GM10847 (cell line): Measurements from ENCODE around the gene MINDY4.

Experiments
- POLR2A ChIP-seq: IDR thresholded peaks from 2 replicates; pipeline ENCODE4 v1.6.1; 2011; ENCODE audit not compliant: insufficient read length; ENCODE audit errors: extremely low read depth

MINDY4 gene

GRCh38 chr7:30754315-30754877 lies 16.8 kb upstream of the MINDY4 start:
- TF ChIP-seq POLR2A: no peak

DNA sequence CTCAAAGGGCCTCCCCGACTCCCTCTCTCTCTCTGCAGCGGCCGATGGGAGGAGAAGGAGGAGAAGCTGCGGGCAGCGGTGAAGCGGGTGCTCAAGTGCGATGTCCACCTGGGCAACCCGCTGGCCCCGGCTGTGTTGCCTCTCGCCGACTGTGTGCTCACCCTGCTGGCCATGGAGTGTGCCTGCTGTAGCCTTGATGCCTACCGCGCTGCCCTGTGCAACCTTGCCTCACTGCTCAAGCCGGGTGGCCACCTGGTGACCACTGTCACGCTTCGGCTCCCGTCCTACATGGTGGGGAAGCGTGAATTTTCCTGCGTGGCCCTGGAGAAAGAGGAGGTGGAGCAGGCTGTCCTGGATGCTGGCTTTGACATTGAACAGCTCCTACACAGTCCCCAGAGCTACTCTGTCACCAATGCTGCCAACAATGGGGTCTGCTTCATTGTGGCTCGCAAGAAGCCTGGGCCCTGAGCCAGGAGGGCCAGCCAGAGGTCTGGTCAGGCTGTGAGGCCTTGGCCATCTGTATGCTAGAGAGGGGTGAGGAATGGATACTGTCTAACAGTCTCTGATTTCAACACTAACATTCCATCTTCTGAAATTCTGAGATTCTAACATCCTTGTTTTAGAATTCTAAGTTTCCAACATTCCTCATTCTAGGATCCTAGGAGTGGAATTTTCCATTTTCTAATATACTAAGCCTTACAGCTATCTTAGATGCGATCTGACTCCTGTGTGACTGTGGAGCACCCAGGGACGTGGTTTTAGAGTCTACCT lies 15.6 kb upstream of the MINDY4 start:
- TF ChIP-seq POLR2A: no peak

GRCh38 chr7:30757342-30757692 lies 13.9 kb upstream of the MINDY4 start:
- TF ChIP-seq POLR2A: no peak

- TF ChIP-seq POLR2A: no peak
These were observed 10.6 kb upstream of the MINDY4 start for GRCh38 chr7:30760514-30761213.

GRCh38 chr7:30761214-30762156 lies 9.7 kb upstream of the MINDY4 start:
- no peak for TF ChIP-seq POLR2A

- no peak for TF ChIP-seq POLR2A
These were observed 6.9 kb upstream of the MINDY4 start for GRCh38 chr7:30764030-30764975.

- TF ChIP-seq POLR2A: no peak
These were observed 5.8 kb upstream of the MINDY4 start for GRCh38 chr7:30765408-30765807.

- TF ChIP-seq POLR2A: no peak
These were observed 408 bp upstream of the MINDY4 start for GRCh38 chr7:30770845-30771173.

- no peak for TF ChIP-seq POLR2A
These were observed 736 bp downstream of the MINDY4 start for GRCh38 chr7:30771880-30772425.

DNA sequence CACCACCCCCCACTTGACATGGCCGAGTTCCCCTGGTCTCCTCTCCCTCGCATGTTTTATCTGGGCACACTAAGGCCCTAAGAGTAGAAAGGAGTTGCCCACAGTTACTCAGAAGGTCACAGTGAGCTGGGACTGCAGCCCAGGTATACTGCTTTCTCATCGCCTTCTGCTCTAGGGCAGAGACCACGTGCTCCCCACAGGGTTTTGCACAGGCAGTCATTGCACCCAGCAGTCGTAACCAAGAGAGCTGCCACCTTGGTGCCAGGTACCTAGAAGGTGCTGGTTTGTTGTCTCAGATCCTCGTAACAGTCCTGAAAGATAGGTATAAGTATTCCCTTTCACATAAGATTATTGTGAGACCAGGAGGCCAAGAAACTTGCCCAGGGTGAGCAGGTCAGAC lies 1.8 kb downstream of the MINDY4 start:
- TF ChIP-seq POLR2A: no peak

GRCh38 chr7:30775992-30776391 lies 4.8 kb downstream of the MINDY4 start:
- no peak for TF ChIP-seq POLR2A

- TF ChIP-seq POLR2A: no peak
These were observed 5.8 kb downstream of the MINDY4 start for GRCh38 chr7:30776971-30777370.

DNA sequence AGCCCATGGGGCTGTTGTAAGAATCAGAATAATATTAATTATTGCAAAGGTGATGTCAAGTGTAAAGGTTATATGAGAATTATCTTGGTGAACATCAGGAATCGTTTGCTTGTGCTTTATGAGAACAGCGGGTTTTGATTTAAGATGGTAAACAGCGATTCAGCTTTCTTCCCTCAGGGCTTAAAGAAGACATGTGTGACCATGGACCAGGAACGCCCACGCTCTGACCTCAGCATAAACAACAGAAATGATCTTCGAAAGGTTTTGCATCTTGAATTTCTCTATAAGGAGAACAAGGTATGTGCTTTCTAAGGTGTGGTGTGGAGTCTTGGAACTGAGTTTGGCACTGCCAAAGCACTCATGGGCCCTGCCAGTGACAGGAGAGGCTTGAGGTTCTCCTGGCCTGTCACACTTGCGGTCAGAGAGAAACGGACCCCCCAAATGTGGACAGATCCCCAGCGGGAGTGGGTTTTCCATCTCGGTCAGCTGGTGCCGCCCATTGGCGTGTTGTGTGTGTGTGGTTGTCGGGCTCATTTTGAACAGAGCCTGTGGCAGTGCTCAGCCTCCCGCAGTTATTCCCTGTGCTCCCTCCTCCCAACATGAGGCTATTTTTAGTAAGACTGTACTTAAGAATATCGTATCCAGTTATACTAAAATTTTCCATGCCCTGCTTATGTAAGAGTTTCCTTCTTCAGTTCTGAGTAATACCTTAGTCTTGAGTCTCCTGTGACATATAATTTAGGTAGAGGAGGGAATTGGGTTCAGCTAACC lies 7.2 kb downstream of the MINDY4 start:
- TF ChIP-seq POLR2A: no peak

- TF ChIP-seq POLR2A: no peak
These were observed 8.4 kb downstream of the MINDY4 start for GRCh38 chr7:30779574-30779973.

DNA sequence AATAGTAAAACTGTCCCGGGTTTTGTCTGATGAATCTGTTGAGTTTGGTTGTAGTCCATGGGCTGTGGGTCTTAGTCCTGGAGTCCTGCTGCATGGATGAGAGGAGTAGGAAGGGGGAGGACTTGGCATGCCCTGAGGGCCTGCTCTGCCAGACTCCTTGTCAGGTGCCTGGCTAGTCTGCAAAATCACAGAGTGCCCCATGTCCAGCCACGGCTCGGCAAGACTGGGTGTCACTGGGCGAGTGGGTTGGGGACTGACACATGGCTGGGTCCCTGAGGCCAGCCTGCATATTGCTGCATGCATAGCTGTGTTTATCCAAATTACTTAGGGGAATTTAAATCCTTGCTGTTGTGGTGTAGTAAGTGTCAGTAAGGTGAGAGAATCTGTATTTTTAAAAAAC lies 9.7 kb downstream of the MINDY4 start:
- TF ChIP-seq POLR2A: no peak
